ENCODE measurements around the gene RAB24. TPM values are rescaled to one million over a fixed set of nuclear protein-coding genes. Genes with fewer than 3 reads are reported as not detected.

RAB24 gene
- total RNA-seq, 1 experiment from 2014 or later = 37.2 TPM

DNA sequence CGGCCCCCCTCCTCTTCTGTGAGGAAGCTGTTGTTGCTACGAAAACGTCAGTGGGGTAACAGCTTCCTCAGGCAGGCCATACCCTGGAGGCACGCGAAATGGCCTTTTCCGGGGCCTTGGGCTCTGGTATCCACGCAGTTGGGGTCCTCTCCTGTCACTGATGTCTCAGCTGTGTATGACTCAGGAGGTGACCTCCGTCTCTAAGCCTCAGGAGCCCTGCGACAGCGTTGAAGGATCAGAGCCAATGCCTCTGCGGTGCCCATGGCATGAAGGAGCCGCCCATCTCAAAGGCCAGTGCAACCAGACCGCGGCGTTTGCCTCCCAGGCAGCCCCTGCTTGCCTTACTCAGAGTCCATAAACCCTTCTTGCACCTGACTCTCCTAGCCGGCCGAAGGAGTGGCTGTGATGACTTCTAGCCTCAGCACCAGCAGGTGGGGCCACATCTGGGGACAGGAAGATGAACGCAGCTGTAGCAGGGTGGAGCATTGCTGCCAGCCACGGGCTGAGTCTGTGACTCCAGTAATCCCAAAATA, 9.2 kb upstream of the RAB24 start:
- POLR2A ChIA-PET = no interaction called here
- peak overlapping the region; percentile 39 to 58 for H3K4me3 ChIP-seq (ENCODE audit: low read depth in 2 of 2, low read length in 2 of 2)
- H3K4me1 ChIP-seq (ENCODE audit: control insufficient read depth, insufficient read depth, low read length) = peaks cover 12% of the 10 kb centered on the region
- no peak for DNase-seq (ENCODE audit: low read depth, low spot score)
- BruUV-seq (replicated peaks) = TSS peak; percentile 78
- peak overlapping the region; percentile 76 for H3K27ac ChIP-seq (ENCODE audit: low read length)
- CTCF ChIA-PET = no interaction called here
- intact Hi-C loops (cut with micrococcal nuclease; ENCODE audit: unreplicated experiment) = loop anchor here (10.0 kb wide), 1 partner anchor 142 kb away; no protein-coding TSS in a partner anchor
- no peaks in the 10 kb centered on the region for H3K27me3 ChIP-seq (ENCODE audit: control insufficient read depth, insufficient read depth, low read length)
- no peaks in the 10 kb centered on the region; the same call in 1 of the 2 replicates for H3K36me3 ChIP-seq (ENCODE audit: control insufficient read depth, insufficient read depth, low read length)
- peak; percentile 12; the same call in 1 of the 2 replicates for ATAC-seq
- in situ Hi-C loops (cut with HindIII; ENCODE audit: low pct_unique_long_range_greater_than_20kb, low sequenced_read_pairs) = no loop called here
- no peaks in the 10 kb centered on the region for H3K9me3 ChIP-seq (ENCODE audit: control insufficient read depth, insufficient read depth, low read depth, low read length)
- TF ChIP-seq, protein P1, sequence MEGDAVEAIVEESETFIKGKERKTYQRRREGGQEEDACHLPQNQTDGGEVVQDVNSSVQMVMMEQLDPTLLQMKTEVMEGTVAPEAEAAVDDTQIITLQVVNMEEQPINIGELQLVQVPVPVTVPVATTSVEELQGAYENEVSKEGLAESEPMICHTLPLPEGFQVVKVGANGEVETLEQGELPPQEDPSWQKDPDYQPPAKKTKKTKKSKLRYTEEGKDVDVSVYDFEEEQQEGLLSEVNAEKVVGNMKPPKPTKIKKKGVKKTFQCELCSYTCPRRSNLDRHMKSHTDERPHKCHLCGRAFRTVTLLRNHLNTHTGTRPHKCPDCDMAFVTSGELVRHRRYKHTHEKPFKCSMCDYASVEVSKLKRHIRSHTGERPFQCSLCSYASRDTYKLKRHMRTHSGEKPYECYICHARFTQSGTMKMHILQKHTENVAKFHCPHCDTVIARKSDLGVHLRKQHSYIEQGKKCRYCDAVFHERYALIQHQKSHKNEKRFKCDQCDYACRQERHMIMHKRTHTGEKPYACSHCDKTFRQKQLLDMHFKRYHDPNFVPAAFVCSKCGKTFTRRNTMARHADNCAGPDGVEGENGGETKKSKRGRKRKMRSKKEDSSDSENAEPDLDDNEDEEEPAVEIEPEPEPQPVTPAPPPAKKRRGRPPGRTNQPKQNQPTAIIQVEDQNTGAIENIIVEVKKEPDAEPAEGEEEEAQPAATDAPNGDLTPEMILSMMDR (IDR thresholded peaks at IDR 0.05) = peak; percentile 13; the same call in 1 of the 2 replicates
- no peak for TF ChIP-seq TCF7L2 (IDR thresholded peaks at IDR 0.05; ENCODE audit: low read depth, low read length)

DNA sequence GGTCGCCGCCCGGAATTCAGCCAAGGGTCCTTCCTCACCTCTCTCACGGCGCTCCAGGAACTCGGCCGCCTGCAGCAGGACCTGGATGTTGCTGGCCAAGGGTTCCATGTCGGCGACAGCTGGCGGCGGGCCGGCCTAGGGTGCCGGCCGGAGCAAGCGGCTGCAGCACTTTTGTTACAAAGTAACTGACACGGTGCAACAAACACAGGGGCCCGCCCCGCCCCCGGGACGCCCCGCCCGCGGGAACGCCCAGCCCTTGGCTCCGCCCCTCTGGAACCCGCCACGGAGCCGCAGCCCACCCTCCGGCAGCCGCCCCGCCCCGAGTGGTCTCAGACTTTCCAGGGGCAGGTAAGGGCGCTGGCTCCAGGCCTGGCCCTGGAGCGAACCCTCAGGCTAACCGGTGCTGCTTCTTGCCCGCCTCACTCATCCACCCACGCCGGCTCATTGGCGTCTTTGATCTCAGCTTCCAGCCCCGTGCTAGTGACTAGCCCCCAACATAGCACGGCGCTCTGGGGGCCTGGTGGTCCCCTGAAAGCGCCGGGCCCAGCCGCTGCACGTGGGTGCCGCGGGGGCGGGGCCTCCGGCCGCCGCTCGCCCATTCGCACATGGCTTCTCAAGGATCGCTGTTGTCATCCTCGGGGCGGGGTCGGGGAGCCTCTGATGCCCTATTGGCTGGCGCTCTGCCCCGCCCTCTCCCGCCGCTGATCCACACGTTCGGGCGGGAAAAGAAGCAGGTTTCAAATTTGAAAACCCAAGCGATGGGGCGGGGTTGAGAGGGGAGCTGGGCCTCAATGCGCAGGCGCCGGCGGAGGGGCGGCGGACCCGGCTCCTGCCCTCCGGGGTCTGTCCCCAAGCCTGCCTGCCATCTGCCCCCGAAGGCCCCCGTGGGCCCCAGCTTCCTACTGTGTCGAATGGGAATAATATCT, 8.5 kb upstream of the RAB24 start, which contains the start of gene MXD3:
Gene MXD3 (minus strand): TSS at position 176 of the 926 bp plus-strand sequence. CDS start 68 bp downstream, at position 108.
- H3K27ac ChIP-seq (ENCODE audit: low read length) = peak within 1 kb of the TSS; percentile 76
- no peaks in the 10 kb centered on the region; the same call in 1 of the 2 replicates for H3K36me3 ChIP-seq (ENCODE audit: control insufficient read depth, insufficient read depth, low read length)
- in situ Hi-C loops (cut with HindIII; ENCODE audit: low pct_unique_long_range_greater_than_20kb, low sequenced_read_pairs) = no loop called here
- ATAC-seq (peak; percentile 69), DNase-seq (ENCODE audit: low read depth, low spot score) (no peak)
- TF ChIP-seq, protein P1 (IDR thresholded peaks at IDR 0.05) = no peak
- TF ChIP-seq POLR2AphosphoS5 (IDR thresholded peaks at IDR 0.05; ENCODE audit: low read depth, low read length) = peak; percentile 44; the same call in 1 of the 2 replicates
- ChIA-PET CTCF (no interaction called here), POLR2A (no interaction called here)
- H3K9me3 ChIP-seq (ENCODE audit: control insufficient read depth, insufficient read depth, low read depth, low read length) = no peaks in the 10 kb centered on the region
- peak within 1 kb of the TSS; percentile 39 to 58 for H3K4me3 ChIP-seq (ENCODE audit: low read depth in 2 of 2, low read length in 2 of 2)
- intact Hi-C loops (cut with micrococcal nuclease; ENCODE audit: unreplicated experiment) = loop anchor here (10.0 kb wide), 1 partner anchor 143 kb away; no protein-coding TSS in a partner anchor
- peaks cover 12% of the 10 kb centered on the region for H3K4me1 ChIP-seq (ENCODE audit: control insufficient read depth, insufficient read depth, low read length)
- no TSS peak for BruUV-seq (replicated peaks)
- H3K27me3 ChIP-seq (ENCODE audit: control insufficient read depth, insufficient read depth, low read length) = no peaks in the 10 kb centered on the region

DNA sequence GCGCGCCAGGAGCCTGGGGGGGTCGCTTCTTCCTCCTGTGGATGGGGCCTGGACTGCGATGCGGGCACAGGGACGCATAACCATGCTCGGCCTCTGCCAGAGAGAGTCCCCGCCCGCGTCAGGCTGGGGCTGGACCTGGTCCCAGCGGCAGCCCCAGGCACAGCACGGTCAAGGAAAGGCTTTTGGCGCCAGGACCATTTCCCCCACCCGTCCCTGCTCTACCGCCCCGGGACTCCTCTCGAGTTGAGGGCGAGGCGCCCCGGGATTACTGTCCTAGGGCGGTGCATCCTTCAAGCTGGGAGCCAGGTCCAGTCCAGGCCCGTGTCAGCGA, 7.8 kb upstream of the RAB24 start:
- DNase-seq (ENCODE audit: low read depth, low spot score) (no peak), ATAC-seq (peak; percentile 30)
- H3K9me3 ChIP-seq (ENCODE audit: control insufficient read depth, insufficient read depth, low read depth, low read length) = no peaks in the 10 kb centered on the region
- POLR2A ChIA-PET = no interaction called here
- H3K27ac ChIP-seq (ENCODE audit: low read length) = no peak overlapping the region; the same call in 1 of the 2 replicates
- H3K4me3 ChIP-seq (ENCODE audit: low read depth in 2 of 2, low read length in 2 of 2) = peak overlapping the region; percentile 39 to 58
- no peaks in the 10 kb centered on the region; the same call in none of the 2 replicates for H3K36me3 ChIP-seq (ENCODE audit: control insufficient read depth, insufficient read depth, low read length)
- no TSS peak for BruUV-seq (replicated peaks)
- intact Hi-C loops (cut with micrococcal nuclease; ENCODE audit: unreplicated experiment) (loop anchor here (10.0 kb wide), 1 partner anchor 143 kb away; no protein-coding TSS in a partner anchor), in situ Hi-C loops (cut with HindIII; ENCODE audit: low pct_unique_long_range_greater_than_20kb, low sequenced_read_pairs) (no loop called here)
- H3K27me3 ChIP-seq (ENCODE audit: control insufficient read depth, insufficient read depth, low read length) = no peaks in the 10 kb centered on the region
- H3K4me1 ChIP-seq (ENCODE audit: control insufficient read depth, insufficient read depth, low read length) = peaks cover 12% of the 10 kb centered on the region
- CTCF ChIA-PET = interaction anchor here (1.6 kb wide), 1 partner anchor 79 kb away, joined by 5 read pairs; no protein-coding TSS in a partner anchor
- no peak for TF ChIP-seq TCF7L2 (IDR thresholded peaks at IDR 0.05; ENCODE audit: low read depth, low read length)
- TF ChIP-seq, protein P1 (IDR thresholded peaks at IDR 0.05) = no peak

Data from Panc1 (cell line).